NOMO-1 treated with dmso at 0.1 percent for 144 hours (cell line): ENCODE results near the gene PRKN.

Source experiments
- DNase-seq: peaks from one replicate; lab custom pipeline; 2025; ENCODE audit not compliant: unreplicated experiment; lab: John Stamatoyannopoulos, UW

The PRKN gene

GRCh38 chr6:161584621-161585340 is 1142.8 kb downstream of the PRKN start:
- no peak for DNase-seq

- DNase-seq, result no peak
These were observed 1143.5 kb downstream of the PRKN start for GRCh38 chr6:161584051-161584450.

- no peak for DNase-seq
These were observed 1144.0 kb downstream of the PRKN start for GRCh38 chr6:161583584-161583983.

- DNase-seq, result no peak
These were observed 1149.1 kb downstream of the PRKN start for GRCh38 chr6:161578478-161578877.

GRCh38 chr6:161575523-161576254 is 1151.9 kb downstream of the PRKN start:
- DNase-seq, result no peak

- no peak for DNase-seq
These were observed 1158.6 kb downstream of the PRKN start for GRCh38 chr6:161568885-161569456.

- DNase-seq, result no peak
These were observed 1162.6 kb downstream of the PRKN start for GRCh38 chr6:161564952-161565351.

- no peak for DNase-seq
These were observed 1165.7 kb downstream of the PRKN start for GRCh38 chr6:161561908-161562307.

GRCh38 chr6:161557333-161558107 is 1170.0 kb downstream of the PRKN start:
- no peak for DNase-seq

- DNase-seq, result no peak
These were observed 1172.7 kb downstream of the PRKN start for GRCh38 chr6:161554883-161555282.

- no peak for DNase-seq
These were observed 1177.5 kb downstream of the PRKN start for GRCh38 chr6:161549977-161550655.

GRCh38 chr6:161548713-161549296 is 1178.8 kb downstream of the PRKN start:
- no peak for DNase-seq

GRCh38 chr6:161547617-161548016 is 1179.9 kb downstream of the PRKN start:
- DNase-seq, result peak; percentile 80

GRCh38 chr6:161546632-161547031 is 1180.9 kb downstream of the PRKN start:
- no peak for DNase-seq

GRCh38 chr6:161545741-161546140 is 1181.8 kb downstream of the PRKN start:
- DNase-seq, result no peak

GRCh38 chr6:161544801-161545480 is 1182.6 kb downstream of the PRKN start:
- no peak for DNase-seq

GRCh38 chr6:161543684-161544309 is 1183.8 kb downstream of the PRKN start:
- no peak for DNase-seq

- no peak for DNase-seq
These were observed 1185.1 kb downstream of the PRKN start for GRCh38 chr6:161542346-161542980.

- no peak for DNase-seq
These were observed 1187.0 kb downstream of the PRKN start for GRCh38 chr6:161540532-161540931.
